GM12878 (cell line): Measurements from ENCODE around the gene RFC1.

Experiments
- BRCA1 ChIP-seq: IDR thresholded peaks from 2 replicates; pipeline ENCODE4 v1.6.1; 2011; ENCODE audit warnings: low read depth, low read length, improper control_type of control experiment
- CTCF ChIP-seq, 3 experiments: IDR thresholded peaks in 2 of 3; conservative IDR thresholded peaks in 1 of 3; 2 replicates each; pipeline ENCODE4 v1.5.1; 2011; ENCODE audit warnings: low read depth in 3 of 3, low read length in 3 of 3, mild to moderate bottlenecking in 3 of 3, control low read depth in 2 of 3, moderate library complexity in 2 of 3, inconsistent platforms in 1 of 3, mixed read lengths in 1 of 3; ENCODE audit not compliant: control insufficient read depth in 2 of 3, insufficient read depth in 1 of 3; ENCODE audit errors: extremely low read depth in 1 of 3
- EGR1 ChIP-seq, 2 experiments: IDR thresholded peaks; 1 replicate in 1 of 2; 2 replicates in 1 of 2; pipeline ENCODE4 v1.6.1; 2011 to 2012; ENCODE audit warnings: low read depth in 2 of 2, low read length in 2 of 2, borderline replicate concordance in 1 of 2, mild to moderate bottlenecking in 1 of 2, moderate library complexity in 1 of 2
- ELK1 ChIP-seq: IDR thresholded peaks from 2 replicates; pipeline ENCODE4 v1.6.1; 2012; ENCODE audit warnings: low read depth, low read length, improper control_type of control experiment
- POLR2A ChIP-seq: IDR thresholded peaks from 2 replicates; pipeline ENCODE4 v1.6.1; 2011; ENCODE audit warnings: low read depth, mild to moderate bottlenecking, low read length
- POLR2AphosphoS5 ChIP-seq: IDR thresholded peaks from 2 replicates; pipeline ENCODE4 v1.6.1; 2011; ENCODE audit warnings: mild to moderate bottlenecking, low read length, inconsistent platforms
- RCOR1 ChIP-seq: conservative IDR thresholded peaks from 2 replicates; pipeline ENCODE4 v1.6.1; 2012; ENCODE audit warnings: low read depth, low read length, improper control_type of control experiment
- SP1 ChIP-seq: IDR thresholded peaks from one replicate; pipeline ENCODE4 v1.6.1; 2011; ENCODE audit warnings: low read depth, low read length

- TF ChIP-seq EGR1 (IDR thresholded peaks at IDR 0.05; ENCODE audit: borderline replicate concordance in 1 of 2, low read depth in 2 of 2, low read length in 2 of 2) (no peak), CTCF (IDR thresholded peaks at IDR 0.05 in 2 of 3, conservative IDR thresholded peaks at IDR 0.05 in 1 of 3; ENCODE audit: control insufficient read depth in 2 of 3, extremely low read depth in 1 of 3, insufficient read depth in 1 of 3, low read depth in 3 of 3, low read length in 3 of 3) (no peak), POLR2AphosphoS5 (no peak), ELK1 (no peak), POLR2A (no peak), RCOR1 (no peak), BRCA1 (no peak), SP1 (no peak)
Observed at GRCh38 chr4:39285853-39286252, 80.3 kb downstream of the RFC1 start.
